HG03045 (cell line): ENCODE data around the gene POLR2H.
"Not testable (repeated sequence)": the region's sequence is repeated elsewhere in the genome, so short reads cannot be mapped to it uniquely, and the experiment has no call there.

Experiments used
- ATAC-seq: cut with Tn5 transposase; IDR thresholded peaks from one replicate; pipeline ENCODE4 v1.9.1; 2021; ENCODE audit warnings: mild to moderate bottlenecking, moderate library complexity; ENCODE audit not compliant: unreplicated experiment

POLR2H gene

DNA sequence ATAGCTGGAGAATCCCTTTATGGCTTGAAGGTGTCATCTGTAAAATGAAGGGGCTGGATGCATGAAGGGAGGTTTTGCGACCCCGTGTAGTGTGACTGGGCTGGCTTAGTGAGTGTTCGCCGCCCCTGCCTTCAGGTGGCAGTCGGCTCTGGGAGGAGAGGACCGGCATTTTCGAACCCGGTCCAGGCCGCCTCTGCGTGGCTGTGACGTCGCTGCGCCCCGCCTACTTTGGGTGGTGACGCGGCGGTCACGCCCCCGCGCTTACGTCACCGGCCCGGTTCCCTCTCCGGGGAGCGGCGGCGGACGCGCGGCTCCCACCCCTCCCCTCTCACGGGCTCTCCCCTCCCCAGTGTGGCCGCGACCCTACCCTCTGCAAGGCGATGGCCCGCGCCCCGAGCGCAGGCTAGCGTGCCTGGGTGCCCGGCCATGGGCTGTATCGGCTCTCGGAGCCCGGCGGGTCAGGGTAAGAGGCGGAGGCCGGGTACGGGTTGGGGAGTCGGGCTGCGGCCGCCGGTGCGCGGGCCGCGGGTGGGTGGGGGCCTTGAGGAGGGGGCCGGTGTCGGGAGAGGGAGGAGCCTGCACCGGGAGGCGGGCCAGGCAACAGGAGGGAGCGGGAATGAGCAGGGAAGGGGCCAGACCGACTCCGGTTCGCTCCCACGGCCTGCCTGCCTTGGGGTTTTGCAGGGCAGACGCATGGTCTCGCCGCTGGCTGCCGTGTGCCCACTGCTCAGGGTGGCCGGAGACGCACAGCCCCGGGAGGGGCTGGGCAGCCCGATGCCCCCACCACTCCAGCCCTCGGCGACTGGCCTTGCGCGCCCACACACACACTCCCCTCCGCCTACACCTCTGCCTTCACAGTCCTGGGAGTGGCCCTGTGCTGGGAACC is 25.6 kb upstream of the POLR2H start:
- peak; percentile 83 for ATAC-seq

DNA sequence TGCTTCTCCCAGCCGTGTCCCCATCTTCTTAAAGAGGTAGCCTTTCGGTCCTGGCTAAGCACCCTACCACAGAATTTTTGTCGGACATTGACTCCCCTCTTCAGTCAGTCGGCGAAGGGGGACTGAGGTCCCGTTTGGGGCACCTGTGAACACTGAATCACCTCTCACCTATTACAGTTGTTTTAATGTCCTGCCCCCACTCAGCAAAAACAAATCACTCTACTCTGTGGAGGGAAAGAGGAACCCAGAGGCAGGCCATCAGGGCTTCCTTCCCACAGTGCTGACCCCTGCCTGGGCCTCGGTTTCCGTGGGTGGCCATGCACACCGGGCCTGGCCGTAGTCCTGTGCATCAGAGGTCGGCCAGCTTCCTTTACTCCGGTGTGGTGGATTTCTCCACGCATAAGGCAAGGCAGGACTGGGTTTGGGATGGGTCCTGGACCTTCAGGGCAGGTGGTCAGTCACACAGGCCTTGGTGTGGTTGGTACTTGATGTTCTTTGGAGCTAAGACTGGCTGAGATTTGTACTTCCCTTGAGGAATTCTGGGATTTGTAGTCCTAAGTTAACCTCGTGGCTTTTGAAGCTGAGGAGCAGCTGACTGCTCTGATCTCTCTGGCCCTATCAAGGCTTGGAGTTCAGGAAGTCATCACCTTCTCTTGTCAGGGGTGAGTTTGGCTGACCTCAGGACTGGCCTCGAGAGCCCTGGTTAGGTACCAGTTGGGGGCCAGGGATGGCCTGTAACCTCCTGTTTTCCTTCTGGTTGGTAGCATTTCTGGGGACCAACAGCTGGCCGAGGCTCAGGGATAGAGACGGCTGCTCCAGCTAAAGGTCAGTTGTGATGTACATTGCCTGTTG is 24.7 kb upstream of the POLR2H start:
- no peak for ATAC-seq

DNA sequence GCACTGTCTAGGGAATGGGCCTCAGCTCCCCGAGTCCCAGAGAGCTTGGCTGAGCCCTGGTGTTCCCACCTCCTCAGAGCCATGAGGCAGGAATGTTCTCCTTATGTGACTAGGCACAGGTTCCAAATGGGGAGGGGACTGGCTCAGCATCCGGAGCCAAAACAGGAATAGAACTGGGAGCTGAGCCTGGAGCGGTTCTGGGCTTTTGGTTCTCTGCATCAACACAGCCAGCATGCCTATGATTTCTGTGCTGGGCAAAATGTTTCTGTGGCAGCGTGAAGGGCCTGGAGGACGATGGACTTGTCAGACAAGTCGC is 24.2 kb upstream of the POLR2H start, which contains the start of gene FAM131A:
FAM131A (plus strand) TSS at position 202 of the 316 bp plus-strand sequence; CDS start at position 233, 31 bp downstream.
- no peak for ATAC-seq

DNA sequence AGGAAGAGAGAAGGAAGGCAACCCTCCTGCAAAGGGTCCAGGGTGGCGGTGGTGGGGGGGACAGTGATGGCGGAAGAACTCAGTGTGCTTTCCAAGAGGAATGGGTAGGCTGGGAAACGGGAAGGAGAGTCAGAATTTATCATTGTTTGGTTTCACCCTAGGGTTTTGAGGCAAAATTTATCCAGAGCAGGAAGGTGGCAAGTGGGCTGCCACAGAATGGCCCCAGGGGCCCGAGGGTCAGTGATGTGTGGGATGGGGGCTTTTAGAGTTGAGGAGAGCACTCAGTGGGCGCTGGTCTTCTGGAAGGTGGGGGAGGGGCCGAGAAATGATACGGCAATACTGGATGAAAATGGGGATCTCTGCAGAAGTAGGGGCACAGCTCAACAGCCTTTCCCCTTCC is 23.5 kb upstream of the POLR2H start:
- ATAC-seq: no peak

DNA sequence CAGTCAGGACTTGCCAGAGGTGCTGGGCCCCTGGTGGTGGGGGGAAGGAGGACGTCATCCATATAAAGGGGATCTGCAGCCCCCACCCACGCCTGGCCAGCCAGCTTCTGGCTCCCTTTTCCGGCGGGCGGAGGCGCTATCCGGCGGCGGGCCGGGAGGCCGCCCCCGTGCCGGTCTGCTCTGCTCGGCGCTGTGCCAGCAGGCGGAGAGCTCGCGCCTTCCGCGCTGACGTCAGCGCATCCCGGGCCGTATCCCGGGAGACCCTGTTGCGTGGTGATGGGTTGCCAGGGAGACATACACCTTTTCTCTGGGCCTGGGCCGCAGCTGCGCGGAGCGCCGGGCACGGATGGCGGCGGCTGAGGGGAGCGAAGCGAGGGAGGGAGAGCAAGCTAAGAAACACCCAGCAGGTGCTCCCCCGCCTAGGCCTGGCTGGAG is 23.0 kb upstream of the POLR2H start:
- no peak for ATAC-seq

DNA sequence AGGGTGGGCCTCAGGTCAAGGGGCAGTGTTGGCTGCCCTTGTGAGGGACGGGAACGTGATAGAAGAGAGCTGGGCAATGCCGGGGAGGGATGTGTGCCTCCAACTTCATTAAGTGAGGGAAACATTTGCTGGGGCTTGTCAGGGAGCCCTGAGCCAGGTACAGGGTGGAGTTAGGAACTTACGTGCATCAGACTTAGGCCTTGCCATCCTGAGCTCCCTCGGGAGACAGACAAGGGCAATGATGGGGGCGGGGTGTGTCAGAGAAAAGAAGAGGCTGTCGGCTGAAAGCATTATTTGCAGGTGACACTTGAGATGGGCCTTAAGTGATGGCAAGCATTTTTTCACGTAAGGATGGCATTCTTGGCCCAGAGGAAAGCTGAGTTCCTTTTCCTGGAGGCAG is 22.5 kb upstream of the POLR2H start:
- ATAC-seq: no peak

DNA sequence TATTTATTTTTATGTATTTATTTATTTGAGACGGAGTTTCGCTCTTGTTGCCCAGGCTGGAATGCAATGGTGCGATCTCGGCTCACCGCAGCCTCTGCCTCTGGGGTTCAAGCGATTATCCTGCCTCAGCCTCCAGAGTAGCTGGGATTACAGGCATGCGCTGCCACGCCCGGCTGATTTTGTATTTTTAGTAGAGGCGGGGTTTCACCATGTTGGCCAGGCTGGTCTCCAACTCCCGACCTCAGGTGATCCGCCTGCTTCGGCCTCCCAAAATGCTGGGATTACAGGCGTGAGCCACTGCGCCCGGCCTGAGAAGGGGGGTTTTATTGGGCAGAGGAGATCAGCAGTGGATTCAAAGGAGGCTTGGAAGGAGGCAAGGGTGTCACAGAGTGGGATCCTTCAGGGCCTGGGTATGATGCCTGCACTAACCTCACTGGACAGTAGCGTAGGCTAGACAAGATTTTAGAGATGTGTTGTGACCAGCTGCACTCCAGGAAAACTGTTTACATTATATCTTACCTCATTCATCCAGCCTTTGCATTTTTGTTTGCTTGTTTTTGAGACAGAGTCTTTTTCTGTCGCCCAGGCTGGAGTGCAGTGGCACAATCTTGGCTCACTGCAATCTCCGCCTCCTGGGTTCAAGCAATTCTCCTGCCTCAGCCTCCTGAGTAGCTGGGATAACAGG is 21.9 kb upstream of the POLR2H start:
- ATAC-seq: not testable (repeated sequence)

DNA sequence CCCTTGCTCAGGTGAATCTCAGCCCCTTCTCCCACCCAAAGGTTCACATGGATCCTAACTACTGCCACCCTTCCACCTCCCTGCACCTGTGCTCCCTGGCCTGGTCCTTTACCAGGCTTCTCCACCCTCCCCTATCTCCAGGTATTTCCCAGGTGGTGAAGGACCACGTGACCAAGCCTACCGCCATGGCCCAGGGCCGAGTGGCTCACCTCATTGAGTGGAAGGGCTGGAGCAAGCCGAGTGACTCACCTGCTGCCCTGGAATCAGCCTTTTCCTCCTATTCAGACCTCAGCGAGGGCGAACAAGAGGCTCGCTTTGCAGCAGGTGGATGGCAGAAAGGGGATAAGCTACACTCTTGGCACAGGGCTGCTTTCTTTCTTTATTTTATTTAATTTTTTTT is 19.6 kb upstream of the POLR2H start:
- no peak for ATAC-seq

DNA sequence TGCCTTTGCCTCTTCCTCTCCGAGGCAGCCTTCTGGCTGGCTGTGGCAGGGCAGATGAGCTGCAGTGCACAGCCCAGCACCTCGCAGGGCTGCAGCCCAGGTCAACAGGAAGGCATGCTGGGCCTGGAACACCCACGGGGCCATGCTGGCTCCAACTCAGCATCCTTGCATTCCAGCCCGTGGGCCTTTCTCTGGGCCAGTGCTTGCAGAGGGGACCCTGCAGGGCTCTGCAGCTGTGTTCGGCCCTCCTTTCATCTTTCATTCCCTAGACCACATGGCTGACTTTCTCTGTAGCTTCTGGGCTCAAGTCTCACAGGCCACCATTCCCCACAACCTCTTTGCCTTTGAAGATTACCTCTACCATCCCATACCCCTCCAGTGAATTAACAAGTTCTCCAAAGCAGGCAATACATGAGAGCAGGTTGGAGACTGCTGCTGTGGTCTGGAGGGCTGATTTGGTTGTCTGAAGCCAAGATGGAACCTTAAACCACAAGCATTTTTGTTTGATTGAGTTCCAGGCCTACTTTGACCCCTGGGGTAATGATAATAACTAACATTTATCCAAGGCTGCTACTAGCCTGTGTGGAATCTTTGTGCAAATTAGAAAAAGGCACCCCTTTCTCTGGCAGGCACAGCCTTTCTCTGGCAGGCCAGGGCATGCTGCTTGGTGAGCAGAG is 18.2 kb upstream of the POLR2H start:
- no peak for ATAC-seq

DNA sequence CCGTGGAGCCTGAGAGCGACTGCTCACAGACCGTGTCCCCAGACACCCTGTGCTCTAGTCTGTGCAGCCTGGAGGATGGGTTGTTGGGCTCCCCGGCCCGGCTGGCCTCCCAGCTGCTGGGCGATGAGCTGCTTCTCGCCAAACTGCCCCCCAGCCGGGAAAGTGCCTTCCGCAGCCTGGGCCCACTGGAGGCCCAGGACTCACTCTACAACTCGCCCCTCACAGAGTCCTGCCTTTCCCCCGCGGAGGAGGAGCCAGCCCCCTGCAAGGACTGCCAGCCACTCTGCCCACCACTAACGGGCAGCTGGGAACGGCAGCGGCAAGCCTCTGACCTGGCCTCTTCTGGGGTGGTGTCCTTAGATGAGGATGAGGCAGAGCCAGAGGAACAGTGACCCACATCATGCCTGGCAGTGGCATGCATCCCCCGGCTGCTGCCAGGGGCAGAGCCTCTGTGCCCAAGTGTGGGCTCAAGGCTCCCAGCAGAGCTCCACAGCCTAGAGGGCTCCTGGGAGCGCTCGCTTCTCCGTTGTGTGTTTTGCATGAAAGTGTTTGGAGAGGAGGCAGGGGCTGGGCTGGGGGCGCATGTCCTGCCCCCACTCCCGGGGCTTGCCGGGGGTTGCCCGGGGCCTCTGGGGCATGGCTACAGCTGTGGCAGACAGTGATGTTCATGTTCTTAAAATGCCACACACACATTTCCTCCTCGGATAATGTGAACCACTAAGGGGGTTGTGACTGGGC is 16.8 kb upstream of the POLR2H start:
- ATAC-seq: no peak

DNA sequence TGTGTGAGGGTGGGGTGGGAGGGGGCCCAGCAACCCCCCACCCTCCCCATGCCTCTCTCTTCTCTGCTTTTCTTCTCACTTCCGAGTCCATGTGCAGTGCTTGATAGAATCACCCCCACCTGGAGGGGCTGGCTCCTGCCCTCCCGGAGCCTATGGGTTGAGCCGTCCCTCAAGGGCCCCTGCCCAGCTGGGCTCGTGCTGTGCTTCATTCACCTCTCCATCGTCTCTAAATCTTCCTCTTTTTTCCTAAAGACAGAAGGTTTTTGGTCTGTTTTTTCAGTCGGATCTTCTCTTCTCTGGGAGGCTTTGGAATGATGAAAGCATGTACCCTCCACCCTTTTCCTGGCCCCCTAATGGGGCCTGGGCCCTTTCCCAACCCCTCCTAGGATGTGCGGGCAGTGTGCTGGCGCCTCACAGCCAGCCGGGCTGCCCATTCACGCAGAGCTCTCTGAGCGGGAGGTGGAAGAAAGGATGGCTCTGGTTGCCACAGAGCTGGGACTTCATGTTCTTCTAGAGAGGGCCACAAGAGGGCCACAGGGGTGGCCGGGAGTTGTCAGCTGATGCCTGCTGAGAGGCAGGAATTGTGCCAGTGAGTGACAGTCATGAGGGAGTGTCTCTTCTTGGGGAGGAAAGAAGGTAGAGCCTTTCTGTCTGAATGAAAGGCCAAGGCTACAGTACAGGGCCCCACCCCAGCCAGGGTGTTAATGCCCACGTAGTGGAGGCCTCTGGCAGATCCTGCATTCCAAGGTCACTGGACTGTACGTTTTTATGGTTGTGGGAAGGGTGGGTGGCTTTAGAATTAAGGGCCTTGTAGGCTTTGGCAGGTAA is 16.0 kb upstream of the POLR2H start:
- ATAC-seq: no peak

DNA sequence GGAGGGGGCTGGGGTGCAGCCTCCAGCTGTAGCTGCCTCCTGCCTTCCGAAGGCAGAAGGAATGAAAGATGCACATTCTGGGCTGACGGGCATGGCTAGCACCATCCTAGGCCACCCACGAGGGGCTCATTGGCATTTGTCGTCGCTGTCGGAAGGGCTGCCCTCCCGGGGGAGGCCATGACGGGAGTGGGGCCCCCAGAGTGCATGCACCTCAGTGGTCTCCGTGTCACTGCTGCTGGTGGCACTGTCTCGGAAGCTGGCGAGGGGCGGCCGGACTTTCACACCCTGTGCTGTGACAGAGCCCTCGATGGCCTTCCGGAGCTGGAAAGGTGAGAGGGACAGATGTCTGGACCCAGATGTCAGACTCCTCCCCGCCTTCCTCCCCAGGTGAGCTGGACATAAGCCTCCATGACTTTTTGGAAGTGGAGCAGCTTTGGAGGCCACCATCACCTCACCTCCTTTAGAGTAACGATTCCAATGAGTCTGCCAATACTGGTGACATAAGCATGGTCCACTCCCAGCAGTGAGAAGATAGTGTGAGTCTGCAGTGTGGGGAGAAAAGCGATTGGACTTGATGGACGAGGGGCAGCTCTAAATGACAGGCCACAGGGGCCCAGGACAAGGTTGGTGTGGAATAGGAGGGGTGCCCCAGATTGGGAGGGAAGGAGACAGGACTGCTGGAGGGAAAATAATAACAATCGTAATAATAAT is 14.9 kb upstream of the POLR2H start:
- no peak for ATAC-seq

DNA sequence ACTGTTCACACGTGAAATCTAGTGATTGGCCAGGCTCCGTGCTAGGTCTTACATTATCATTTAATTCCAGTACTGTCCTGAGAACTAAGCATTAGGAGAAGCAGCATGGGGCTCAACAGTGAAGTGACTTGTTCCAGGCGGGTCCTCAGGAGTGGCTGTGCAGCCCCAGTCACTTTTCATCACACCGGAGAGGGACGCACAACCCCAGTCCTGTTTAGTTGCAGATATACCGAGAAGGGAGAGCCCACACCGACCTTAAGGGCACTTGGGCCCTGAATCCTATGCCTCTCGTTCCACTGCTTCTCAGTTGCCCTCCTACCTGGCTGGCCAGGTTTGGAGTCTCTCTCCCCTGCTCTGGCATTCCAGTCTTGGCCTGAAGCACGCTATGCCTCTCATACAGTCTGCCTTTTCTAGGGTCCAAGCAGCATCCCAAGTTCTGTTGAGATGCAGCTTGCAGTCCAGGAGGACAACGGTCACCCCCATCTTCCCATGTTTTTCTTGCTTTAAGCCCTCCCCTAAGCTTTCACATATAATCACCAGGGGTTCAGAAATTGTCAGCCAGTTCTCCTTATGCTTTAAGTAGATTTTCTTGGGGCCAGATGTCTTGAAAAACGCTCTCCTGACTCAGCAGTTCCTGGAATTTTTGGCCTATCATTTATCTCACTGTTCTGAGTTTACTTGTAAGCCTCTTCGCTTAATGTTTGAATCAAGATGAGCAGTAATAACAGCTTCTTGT is 14.0 kb upstream of the POLR2H start:
- no peak for ATAC-seq

DNA sequence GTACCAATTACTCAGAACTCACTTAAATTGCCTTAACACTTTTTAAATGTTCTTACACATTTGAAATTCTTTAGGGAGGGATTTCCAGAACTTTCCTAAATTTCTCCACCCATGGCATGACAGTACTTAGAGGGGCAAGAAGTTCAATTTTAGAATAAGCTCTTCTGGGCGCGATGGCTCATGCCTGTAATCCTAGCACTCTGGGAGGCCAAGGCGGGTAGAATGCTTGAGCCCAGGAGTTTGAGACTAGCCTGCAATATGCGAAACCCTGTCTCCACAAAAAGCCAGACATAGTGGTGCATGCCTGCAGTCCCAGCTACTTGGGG is 13.5 kb upstream of the POLR2H start:
- ATAC-seq: no peak

DNA sequence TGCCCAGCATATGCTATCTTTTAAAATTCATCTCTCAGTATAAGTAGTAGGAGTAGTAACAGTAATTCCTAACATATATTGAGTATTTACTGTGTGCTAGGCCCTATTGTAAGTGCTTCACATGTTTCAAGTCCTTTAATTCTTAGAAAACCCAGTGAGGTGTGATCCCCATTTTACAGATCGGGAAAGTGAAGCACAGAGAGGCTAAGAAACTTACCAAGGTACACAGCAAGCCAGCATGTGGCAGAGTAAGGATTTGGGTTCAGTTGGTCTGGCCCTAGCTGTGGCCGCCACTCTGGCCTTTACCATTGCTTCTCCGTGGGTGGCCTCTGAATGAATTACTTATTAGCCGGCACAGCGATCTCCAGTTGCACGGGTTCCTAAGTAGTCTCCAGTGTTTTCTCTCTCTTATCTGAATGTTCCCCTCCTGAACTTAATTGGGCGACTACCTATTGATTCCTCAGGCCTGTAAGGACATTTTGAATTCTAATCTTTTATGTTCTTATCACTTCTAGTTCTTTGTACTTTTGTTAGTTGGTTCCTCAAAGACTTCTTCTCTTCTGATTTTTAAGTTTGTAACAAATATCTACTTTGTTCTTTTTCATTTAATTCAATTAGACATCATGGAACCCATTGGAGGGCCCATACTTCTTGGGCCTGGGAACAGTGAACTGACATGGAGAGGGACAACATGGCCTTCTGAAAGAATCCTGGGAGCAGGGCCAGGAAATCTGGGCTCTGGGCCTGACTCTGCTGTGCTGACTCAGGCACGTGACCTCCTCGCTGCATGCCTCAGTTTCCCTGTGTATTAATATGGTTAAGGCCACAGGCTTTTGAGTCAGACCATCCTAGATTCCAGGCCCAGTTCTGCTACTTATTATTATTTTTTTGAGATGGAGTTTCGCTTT is 11.7 kb upstream of the POLR2H start:
- no peak for ATAC-seq

DNA sequence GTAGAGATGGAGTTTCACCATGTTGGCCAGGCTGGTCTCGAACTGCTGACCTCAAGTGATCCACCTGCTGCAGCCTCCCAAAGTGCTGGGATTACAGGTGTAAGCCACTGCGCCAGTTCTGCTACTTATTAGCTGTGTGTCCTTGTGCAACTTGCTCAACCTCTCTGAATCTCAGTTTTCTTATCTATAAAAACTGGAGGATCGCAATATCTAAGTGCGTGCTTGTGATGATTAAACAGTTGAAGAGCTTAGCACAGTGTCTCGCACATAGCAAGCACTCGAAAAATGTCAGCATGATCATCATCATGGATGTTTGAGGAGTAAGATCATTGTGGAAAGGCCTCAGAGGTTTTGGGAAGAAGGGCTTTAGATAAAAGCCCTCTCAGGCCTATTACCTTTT is 10.9 kb upstream of the POLR2H start:
- no peak for ATAC-seq

DNA sequence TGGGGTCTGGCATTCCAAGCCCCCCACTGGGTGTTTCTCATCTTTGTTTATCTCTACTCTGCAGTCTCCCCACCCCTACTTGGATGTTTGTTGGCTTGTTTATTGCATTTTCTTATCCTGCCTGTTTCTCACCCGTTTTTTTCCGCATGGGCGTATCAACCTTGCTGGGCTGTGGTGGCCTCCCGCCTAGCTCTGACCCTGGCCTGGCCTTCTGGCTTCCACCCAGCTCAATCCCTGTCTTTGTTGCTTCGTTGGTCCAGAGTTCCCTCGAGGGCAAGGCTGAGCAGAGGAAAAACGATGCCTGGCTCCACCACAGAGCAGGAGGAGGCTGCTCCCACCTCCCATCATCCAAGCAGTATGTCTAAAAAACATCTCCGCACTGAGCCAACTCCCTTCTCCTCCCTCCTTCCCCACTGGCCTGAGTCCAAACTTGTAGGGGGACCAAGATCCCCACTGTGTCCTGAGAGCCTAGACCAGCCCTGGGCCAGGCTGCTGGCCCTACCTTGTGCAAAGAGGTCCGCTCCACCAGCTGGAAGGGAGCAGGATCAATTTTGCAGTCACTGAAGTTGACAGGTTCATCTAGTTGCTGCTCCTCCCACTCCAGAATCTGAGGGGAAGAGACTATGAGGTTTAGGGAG is 9.9 kb upstream of the POLR2H start:
- no peak for ATAC-seq
